ENCODE results near the gene AQP5. TPM values are rescaled to one million over a fixed set of nuclear protein-coding genes. Genes with fewer than 3 reads are reported as not detected.
"Not testable (repeated sequence)": the region's sequence is repeated elsewhere in the genome, so short reads cannot be mapped to it uniquely, and the experiment has no call there.

Gene AQP5
- total and polyA plus RNA-seq, 4 donors: 0.08 to 1.2 TPM; not detected in 2

DNA sequence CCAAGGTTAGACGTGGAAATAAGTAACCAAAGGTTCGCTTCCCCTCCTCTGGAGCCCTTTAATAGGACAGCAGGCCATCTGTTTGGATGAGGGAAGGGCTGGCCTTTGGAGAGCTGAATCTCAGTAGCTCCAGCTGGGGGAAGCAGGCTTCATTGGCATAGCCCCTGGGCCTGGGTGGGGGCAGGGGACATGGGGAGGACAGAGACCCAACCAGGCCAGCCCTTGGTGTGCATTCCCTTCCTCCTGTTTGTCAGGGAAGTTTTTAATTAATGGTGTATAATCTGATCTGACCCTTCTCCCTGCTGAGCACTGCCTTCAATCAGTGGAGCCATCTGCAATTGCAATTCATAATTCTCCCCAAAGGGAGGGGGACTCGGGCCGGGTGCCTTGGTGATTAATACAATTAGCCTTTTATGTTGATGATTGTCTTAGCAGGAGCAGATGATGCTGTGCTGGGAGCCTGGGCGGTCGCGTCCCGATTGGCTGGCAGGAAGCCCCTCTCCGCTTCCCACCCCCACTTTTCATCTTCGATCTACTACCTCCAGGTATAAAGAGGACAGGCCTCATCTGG is 17.4 kb downstream of the AQP5 start:
- no peaks in the 10 kb centered on the region for H3K4me1 ChIP-seq (ENCODE audit: control insufficient read depth in 1 of 2, insufficient read depth in 2 of 2, low read length in 2 of 2)
- H3K4me3 ChIP-seq (ENCODE audit: low read length in 2 of 2): no peak overlapping the region
- ATAC-seq (ENCODE audit: low FRiP score): no peak
- DNase-seq: no peak
- no peaks in the 10 kb centered on the region for H3K27me3 ChIP-seq (ENCODE audit: control insufficient read depth in 1 of 2, insufficient read depth in 2 of 2, low read length in 1 of 2)
- 96 to 97% methylated on average over 10 of the region's 10 CpGs for WGBS, 2 donors
- H3K9me3 ChIP-seq (ENCODE audit: control insufficient read depth, low read length): no peaks in the 10 kb centered on the region
- no peaks in the 10 kb centered on the region for H3K36me3 ChIP-seq (ENCODE audit: control insufficient read depth in 1 of 2, insufficient read depth in 2 of 2, low read length in 1 of 2)
- intact Hi-C loops (cut with DNase I): no loop called here
- no peak overlapping the region for H3K27ac ChIP-seq (ENCODE audit: low read depth in 1 of 2, low read length in 2 of 2)

DNA sequence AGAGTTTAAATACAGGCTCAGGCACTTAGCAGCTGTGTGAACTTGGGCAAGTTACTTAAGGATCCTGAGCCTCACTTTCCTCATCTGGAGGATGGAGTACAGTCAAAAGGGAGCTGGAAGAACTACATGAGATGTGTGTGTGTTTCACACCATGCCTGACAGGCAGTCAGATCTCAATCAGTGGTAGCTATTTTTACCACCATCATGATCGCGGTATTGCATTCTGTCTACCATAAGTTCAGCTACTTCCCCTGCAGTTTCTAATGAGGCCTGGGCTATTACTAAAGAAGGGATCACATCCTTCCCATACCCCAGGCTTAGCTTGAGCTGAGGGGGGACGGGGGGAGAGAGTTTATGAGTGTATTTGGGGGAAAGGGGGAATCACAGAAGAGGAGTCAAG is 18.1 kb downstream of the AQP5 start:
- Histone ChIP-seq H3K9me3 (ENCODE audit: control insufficient read depth, low read length) (no peaks in the 10 kb centered on the region), H3K27me3 (ENCODE audit: control insufficient read depth in 1 of 2, insufficient read depth in 2 of 2, low read length in 1 of 2) (no peaks in the 10 kb centered on the region), H3K4me1 (ENCODE audit: control insufficient read depth in 1 of 2, insufficient read depth in 2 of 2, low read length in 2 of 2) (no peaks in the 10 kb centered on the region), H3K27ac (ENCODE audit: low read depth in 1 of 2, low read length in 2 of 2) (no peak overlapping the region), H3K36me3 (ENCODE audit: control insufficient read depth in 1 of 2, insufficient read depth in 2 of 2, low read length in 1 of 2) (no peaks in the 10 kb centered on the region), H3K4me3 (ENCODE audit: low read length in 2 of 2) (no peak overlapping the region)
- intact Hi-C loops (cut with DNase I): no loop called here
- no peak for DNase-seq
- WGBS, 2 donors: 92 to 98% methylated on average over 3 of the region's 3 CpGs
- no peak for ATAC-seq (ENCODE audit: low FRiP score)

DNA sequence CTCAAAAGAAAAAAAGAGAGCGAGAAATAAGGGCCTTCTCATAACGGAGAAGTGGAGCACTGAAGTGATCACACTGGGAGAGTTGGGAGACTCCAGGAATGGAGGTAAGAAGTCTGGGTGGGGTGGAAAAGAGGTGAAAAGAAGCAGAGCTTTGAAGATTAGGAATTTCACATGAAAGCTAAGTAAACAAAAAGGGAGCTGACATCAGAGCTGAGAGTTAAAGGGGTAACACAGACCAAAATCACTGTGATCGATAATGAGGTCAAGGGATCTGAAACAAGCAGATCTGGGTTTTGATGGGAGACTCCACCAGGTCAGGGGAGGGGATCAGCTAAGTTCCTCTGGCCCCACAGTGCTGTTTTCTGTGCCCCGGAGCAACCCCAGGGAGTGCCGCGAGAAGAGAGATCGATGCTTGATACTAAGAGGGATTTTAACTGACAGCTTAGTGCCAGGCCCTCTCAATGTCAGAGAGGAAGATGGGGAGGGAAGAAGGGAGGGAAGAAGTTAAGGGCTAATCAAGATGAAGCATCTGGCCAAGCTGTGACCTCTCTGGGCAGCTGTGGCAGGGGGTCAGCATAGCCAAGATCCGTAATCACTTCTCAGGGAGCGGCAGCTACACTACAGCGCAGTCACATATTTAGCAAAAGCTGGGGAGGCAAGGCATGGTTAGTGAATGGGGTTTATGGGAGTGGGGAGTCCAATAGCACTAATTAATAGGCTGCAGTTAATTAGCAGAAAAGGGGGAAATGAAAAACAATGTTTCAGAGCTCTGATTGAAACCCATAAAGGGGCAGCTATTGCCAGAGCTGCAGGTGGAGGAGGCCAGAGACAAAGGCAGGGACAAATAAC is 19.1 kb downstream of the AQP5 start:
- intact Hi-C loops (cut with DNase I): no loop called here
- no peaks in the 10 kb centered on the region for H3K27me3 ChIP-seq (ENCODE audit: control insufficient read depth in 1 of 2, insufficient read depth in 2 of 2, low read length in 1 of 2)
- ATAC-seq (ENCODE audit: low FRiP score) (no peak), DNase-seq (no peak)
- no peaks in the 10 kb centered on the region for H3K9me3 ChIP-seq (ENCODE audit: control insufficient read depth, low read length)
- H3K4me3 ChIP-seq (ENCODE audit: low read length in 2 of 2): no peak overlapping the region
- H3K36me3 ChIP-seq (ENCODE audit: control insufficient read depth in 1 of 2, insufficient read depth in 2 of 2, low read length in 1 of 2): no peaks in the 10 kb centered on the region
- WGBS, 2 donors: 96 to 97% methylated on average over 10 of the region's 10 CpGs
- no peaks in the 10 kb centered on the region for H3K4me1 ChIP-seq (ENCODE audit: control insufficient read depth in 1 of 2, insufficient read depth in 2 of 2, low read length in 2 of 2)
- no peak overlapping the region for H3K27ac ChIP-seq (ENCODE audit: low read depth in 1 of 2, low read length in 2 of 2)

DNA sequence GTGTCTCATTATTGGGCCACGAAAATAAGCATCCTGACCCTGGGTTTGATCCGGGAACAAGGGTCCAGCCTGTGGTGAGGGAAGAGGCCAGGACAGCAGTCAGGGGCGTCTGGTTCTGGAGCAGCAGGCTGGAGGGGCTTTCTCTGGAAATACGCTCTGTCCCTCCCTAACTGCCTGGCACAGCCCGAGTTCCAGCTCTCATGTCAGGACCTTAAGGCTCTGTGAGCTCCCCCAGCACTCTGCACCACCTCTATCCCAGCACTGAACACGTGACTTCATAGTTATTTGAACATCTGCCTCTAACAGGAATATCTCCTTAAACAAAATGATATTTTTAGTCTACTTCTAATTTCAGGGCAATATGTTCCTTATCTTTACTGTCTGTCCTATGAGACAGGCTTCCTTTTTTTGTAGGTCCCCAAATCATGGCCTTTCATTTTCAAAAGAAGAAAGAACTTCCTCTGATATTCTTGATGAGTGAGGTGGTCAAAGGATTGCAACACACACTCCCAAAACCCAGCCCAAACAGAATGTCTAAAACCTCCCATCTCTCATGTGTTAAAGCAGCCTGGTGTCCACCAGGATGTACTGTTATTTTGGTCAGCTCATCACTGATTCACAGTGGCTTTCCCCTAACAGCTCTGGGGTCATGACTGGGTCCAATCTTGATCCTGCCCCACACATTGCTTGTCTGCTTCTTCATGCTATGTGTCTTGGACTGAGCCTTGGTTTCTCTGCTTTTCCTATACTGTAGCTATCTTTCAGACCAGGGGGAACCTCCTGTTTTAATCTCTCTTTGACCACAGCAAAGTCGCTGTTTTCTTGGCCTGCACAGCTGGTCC is 20.8 kb downstream of the AQP5 start:
- Histone ChIP-seq H3K9me3 (ENCODE audit: control insufficient read depth, low read length) (no peaks in the 10 kb centered on the region), H3K4me3 (ENCODE audit: low read length in 2 of 2) (no peak overlapping the region), H3K36me3 (ENCODE audit: control insufficient read depth in 1 of 2, insufficient read depth in 2 of 2, low read length in 1 of 2) (no peaks in the 10 kb centered on the region), H3K4me1 (ENCODE audit: control insufficient read depth in 1 of 2, insufficient read depth in 2 of 2, low read length in 2 of 2) (no peaks in the 10 kb centered on the region), H3K27ac (ENCODE audit: low read depth in 1 of 2, low read length in 2 of 2) (no peak overlapping the region), H3K27me3 (ENCODE audit: control insufficient read depth in 1 of 2, insufficient read depth in 2 of 2, low read length in 1 of 2) (no peaks in the 10 kb centered on the region)
- no peak for ATAC-seq (ENCODE audit: low FRiP score)
- intact Hi-C loops (cut with DNase I): no loop called here
- 93 to 95% methylated on average over 7 of the region's 7 CpGs for WGBS, 2 donors
- no peak for DNase-seq

DNA sequence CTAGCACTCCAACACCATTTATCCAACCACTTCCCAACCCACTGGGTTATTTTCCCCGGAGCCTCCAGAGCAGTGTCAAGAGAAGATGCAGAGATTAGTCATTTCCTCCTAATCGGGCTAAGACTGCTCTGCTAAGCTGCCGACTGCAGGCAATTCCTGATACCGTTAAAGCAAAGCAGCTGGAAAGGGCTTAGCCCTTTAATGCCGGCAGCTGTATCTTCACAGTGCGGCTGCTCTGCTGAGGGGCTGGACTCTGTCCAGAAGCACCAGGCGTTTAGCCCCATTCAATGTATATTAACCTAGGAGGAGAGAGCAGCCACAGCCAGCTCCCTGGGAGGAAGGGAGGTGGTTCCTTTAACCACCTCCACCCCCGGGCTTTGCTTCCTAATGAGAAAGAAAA is 22.2 kb downstream of the AQP5 start:
- DNase-seq (peak in 1 of 2 donors; percentile 27), ATAC-seq (ENCODE audit: low FRiP score) (peak; percentile 57)
- Histone ChIP-seq H3K4me3 (ENCODE audit: low read length in 2 of 2) (no peak overlapping the region), H3K9me3 (ENCODE audit: control insufficient read depth, low read length) (no peaks in the 10 kb centered on the region), H3K4me1 (ENCODE audit: control insufficient read depth in 1 of 2, insufficient read depth in 2 of 2, low read length in 2 of 2) (no peaks in the 10 kb centered on the region), H3K27me3 (ENCODE audit: control insufficient read depth in 1 of 2, insufficient read depth in 2 of 2, low read length in 1 of 2) (no peaks in the 10 kb centered on the region), H3K36me3 (ENCODE audit: control insufficient read depth in 1 of 2, insufficient read depth in 2 of 2, low read length in 1 of 2) (peaks cover 2 to 3% of the 10 kb centered on the region in 2 donors), H3K27ac (ENCODE audit: low read depth in 1 of 2, low read length in 2 of 2) (no peak overlapping the region)
- intact Hi-C loops (cut with DNase I): no loop called here
- 6 to 7% methylated on average over 8 of the region's 8 CpGs for WGBS, 2 donors

DNA sequence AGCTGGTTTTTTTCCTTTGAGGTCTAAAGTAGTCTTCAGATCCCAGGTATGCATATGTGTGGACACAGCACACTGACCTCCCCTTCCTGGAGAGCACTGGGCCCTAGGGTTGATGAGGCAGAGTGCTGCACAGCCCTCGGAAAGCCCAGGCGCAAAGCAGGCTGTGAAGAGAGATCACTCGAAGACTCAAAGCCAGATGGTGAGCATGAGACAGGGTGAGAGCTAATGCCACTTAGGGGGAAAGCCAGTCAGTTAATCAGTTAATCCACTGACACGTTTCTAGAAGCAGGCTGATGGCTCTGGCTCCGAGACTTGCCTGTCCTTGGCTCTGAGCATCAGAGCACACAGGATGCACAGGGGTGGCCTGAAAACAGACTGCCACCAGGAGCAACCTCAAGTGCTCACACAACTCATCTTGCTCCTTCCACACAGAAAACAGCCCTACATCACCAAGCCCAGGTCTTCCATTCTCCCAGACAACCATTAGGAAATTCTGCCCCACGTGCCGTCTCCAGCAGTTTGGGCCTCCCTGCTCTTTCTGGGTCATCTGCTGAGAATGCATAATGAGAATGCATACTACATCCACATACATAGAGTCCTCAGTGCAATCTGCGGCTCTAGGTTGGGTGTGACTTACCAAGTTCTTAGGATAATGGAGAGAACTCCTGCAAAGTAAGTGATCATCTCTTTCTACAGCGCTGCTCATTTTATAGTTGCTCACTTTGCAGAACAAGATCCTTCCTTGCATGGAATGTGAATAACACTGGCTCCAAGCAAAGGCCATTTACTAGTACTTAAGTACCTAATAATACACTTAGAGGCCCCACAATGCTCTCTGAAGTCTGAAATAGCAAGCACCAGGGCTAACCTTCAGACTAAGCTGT is 23.0 kb downstream of the AQP5 start:
- H3K36me3 ChIP-seq (ENCODE audit: control insufficient read depth in 1 of 2, insufficient read depth in 2 of 2, low read length in 1 of 2): peaks cover 2 to 3% of the 10 kb centered on the region in 2 donors
- H3K27me3 ChIP-seq (ENCODE audit: control insufficient read depth in 1 of 2, insufficient read depth in 2 of 2, low read length in 1 of 2): no peaks in the 10 kb centered on the region
- no peak overlapping the region for H3K4me3 ChIP-seq (ENCODE audit: low read length in 2 of 2)
- no peak overlapping the region for H3K27ac ChIP-seq (ENCODE audit: low read depth in 1 of 2, low read length in 2 of 2)
- no peaks in the 10 kb centered on the region for H3K9me3 ChIP-seq (ENCODE audit: control insufficient read depth, low read length)
- ATAC-seq (ENCODE audit: low FRiP score) (no peak), DNase-seq (peak in 1 of 2 donors; percentile 28)
- WGBS, 2 donors: 92 to 94% methylated on average over 9 of the region's 9 CpGs
- no peaks in the 10 kb centered on the region for H3K4me1 ChIP-seq (ENCODE audit: control insufficient read depth in 1 of 2, insufficient read depth in 2 of 2, low read length in 2 of 2)
- intact Hi-C loops (cut with DNase I): no loop called here

DNA sequence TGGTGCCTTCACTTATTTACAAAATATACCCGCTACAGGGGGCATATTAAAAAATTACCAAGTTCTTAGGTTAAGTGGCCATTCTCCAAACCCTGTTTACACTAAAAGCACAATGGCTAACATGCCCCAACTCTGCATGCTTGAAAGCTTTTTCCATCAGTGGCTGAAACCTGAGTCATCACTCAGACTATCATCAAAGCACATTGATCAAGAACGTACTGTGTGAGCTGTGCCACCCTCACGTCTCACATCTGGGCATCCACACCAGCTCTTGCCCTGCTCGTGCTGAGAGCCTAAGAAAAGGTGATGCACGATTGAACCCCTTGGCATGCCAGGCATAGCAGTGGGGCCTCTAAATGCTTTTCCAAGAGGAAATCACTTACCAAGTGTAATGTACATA is 24.3 kb downstream of the AQP5 start:
- intact Hi-C loops (cut with DNase I): no loop called here
- H3K27ac ChIP-seq (ENCODE audit: low read depth in 1 of 2, low read length in 2 of 2): no peak overlapping the region
- peaks cover 2 to 3% of the 10 kb centered on the region in 2 donors for H3K36me3 ChIP-seq (ENCODE audit: control insufficient read depth in 1 of 2, insufficient read depth in 2 of 2, low read length in 1 of 2)
- WGBS, 2 donors: 94 to 95% methylated on average over 5 of the region's 5 CpGs
- no peaks in the 10 kb centered on the region for H3K27me3 ChIP-seq (ENCODE audit: control insufficient read depth in 1 of 2, insufficient read depth in 2 of 2, low read length in 1 of 2)
- DNase-seq: no peak
- H3K4me3 ChIP-seq (ENCODE audit: low read length in 2 of 2): no peak overlapping the region
- no peak for ATAC-seq (ENCODE audit: low FRiP score)
- H3K4me1 ChIP-seq (ENCODE audit: control insufficient read depth in 1 of 2, insufficient read depth in 2 of 2, low read length in 2 of 2): no peaks in the 10 kb centered on the region
- H3K9me3 ChIP-seq (ENCODE audit: control insufficient read depth, low read length): no peaks in the 10 kb centered on the region

DNA sequence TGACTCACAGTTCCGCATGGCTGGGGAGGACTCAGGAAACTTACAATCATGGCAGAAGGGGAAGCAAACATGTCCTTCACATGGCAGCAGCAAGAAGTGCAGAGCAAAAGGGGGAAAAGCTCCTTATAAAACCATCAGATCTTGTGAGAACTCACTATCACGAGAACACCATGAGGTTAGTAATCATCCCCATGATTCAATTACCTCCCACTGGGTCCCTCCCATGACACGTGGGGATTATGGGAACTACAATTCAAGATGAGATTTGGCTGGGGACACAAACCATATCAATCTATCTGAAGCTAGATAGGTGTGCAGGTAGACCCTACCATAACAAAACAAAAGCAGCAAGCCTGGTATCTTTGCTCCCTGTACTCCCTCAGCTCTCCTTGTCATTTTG is 24.8 kb downstream of the AQP5 start:
- intact Hi-C loops (cut with DNase I); H3K27ac ChIP-seq (ENCODE audit: low read depth in 1 of 2, low read length in 2 of 2); ATAC-seq (ENCODE audit: low FRiP score); H3K4me3 ChIP-seq (ENCODE audit: low read length in 2 of 2); H3K36me3 ChIP-seq (ENCODE audit: control insufficient read depth in 1 of 2, insufficient read depth in 2 of 2, low read length in 1 of 2); DNase-seq; H3K9me3 ChIP-seq (ENCODE audit: control insufficient read depth, low read length); H3K4me1 ChIP-seq (ENCODE audit: control insufficient read depth in 1 of 2, insufficient read depth in 2 of 2, low read length in 2 of 2); H3K27me3 ChIP-seq (ENCODE audit: control insufficient read depth in 1 of 2, insufficient read depth in 2 of 2, low read length in 1 of 2): not testable (repeated sequence)
- WGBS, 2 donors: 94 to 95% methylated on average over 3 of the region's 3 CpGs

Data from aorta (tissue), 5 donors.